Activated T-cell treated with anti-CD3 and anti-CD28 coated beads, Interleukin-2, amount 50 U/mL, for 24 hours (primary cell): ENCODE results near the gene ARL2.

Experiments used
- DNase-seq: peaks from one replicate; pipeline ENCODE4 v3.0.0-alpha.2; 2020
- H3K27ac Mint-ChIP-seq: 2 replicates; pipeline ENCODE4 v1.8.0; 2020; ENCODE audit warnings: mild to moderate bottlenecking, mixed read lengths
- H3K27me3 Mint-ChIP-seq: 2 replicates; pipeline ENCODE4 v1.8.0; 2020; ENCODE audit warnings: mixed read lengths
- H3K36me3 Mint-ChIP-seq: 2 replicates; pipeline ENCODE4 v1.8.0; 2020; ENCODE audit warnings: low read depth, mixed read lengths
- H3K4me1 Mint-ChIP-seq: 2 replicates; pipeline ENCODE4 v1.8.0; 2020; ENCODE audit warnings: low read depth, mixed read lengths
- H3K4me3 Mint-ChIP-seq: 2 replicates; pipeline ENCODE4 v1.8.0; 2020; ENCODE audit warnings: mild to moderate bottlenecking, moderate library complexity, mixed read lengths
- H3K9me3 Mint-ChIP-seq: 2 replicates; pipeline ENCODE4 v1.8.0; 2020; ENCODE audit warnings: mixed read lengths

ARL2 gene

GRCh38 chr11:65065851-65066250, 51.9 kb downstream of the ARL2 start:
- DNase-seq = no peak
- no peaks in the 10 kb centered on the region for H3K9me3 Mint-ChIP-seq
- H3K36me3 Mint-ChIP-seq = no peaks in the 10 kb centered on the region
- H3K27me3 Mint-ChIP-seq = no peaks in the 10 kb centered on the region
- H3K27ac Mint-ChIP-seq = no peak overlapping the region
- H3K4me1 Mint-ChIP-seq = no peaks in the 10 kb centered on the region
- no peak overlapping the region for H3K4me3 Mint-ChIP-seq

- Mint-ChIP-seq H3K4me1 (no peaks in the 10 kb centered on the region), H3K27me3 (no peaks in the 10 kb centered on the region), H3K27ac (no peak overlapping the region), H3K4me3 (no peak overlapping the region), H3K36me3 (no peaks in the 10 kb centered on the region), H3K9me3 (no peaks in the 10 kb centered on the region)
- no peak for DNase-seq
These were observed 52.4 kb downstream of the ARL2 start for GRCh38 chr11:65066315-65066714.

GRCh38 chr11:65066805-65067291, 52.9 kb downstream of the ARL2 start:
- Mint-ChIP-seq H3K27ac (no peak overlapping the region), H3K36me3 (no peaks in the 10 kb centered on the region), H3K9me3 (no peaks in the 10 kb centered on the region)

GRCh38 chr11:65067446-65067845, 53.5 kb downstream of the ARL2 start:
- Mint-ChIP-seq H3K4me1 (no peaks in the 10 kb centered on the region), H3K36me3 (no peaks in the 10 kb centered on the region), H3K27me3 (no peaks in the 10 kb centered on the region), H3K9me3 (no peaks in the 10 kb centered on the region), H3K27ac (no peak overlapping the region), H3K4me3 (no peak overlapping the region)
- DNase-seq = no peak

More at GRCh38 chr11:65066805-65067291, 52.9 kb downstream of the ARL2 start:
- H3K4me3 Mint-ChIP-seq = no peak overlapping the region
- no peaks in the 10 kb centered on the region for H3K27me3 Mint-ChIP-seq
- H3K4me1 Mint-ChIP-seq = no peaks in the 10 kb centered on the region
- no peak for DNase-seq

- Mint-ChIP-seq H3K4me3 (no peak overlapping the region), H3K36me3 (no peaks in the 10 kb centered on the region), H3K4me1 (no peaks in the 10 kb centered on the region), H3K9me3 (no peaks in the 10 kb centered on the region), H3K27ac (no peak overlapping the region), H3K27me3 (no peaks in the 10 kb centered on the region)
- no peak for DNase-seq
These were observed 55.3 kb downstream of the ARL2 start for GRCh38 chr11:65069217-65069616.
